Thoracic aorta (tissue), 2 donors: ENCODE data around the gene PSMD1. TPM values are rescaled to one million over a fixed set of nuclear protein-coding genes. Genes with fewer than 3 reads are reported as not detected.

Source experiments
- ATAC-seq: fragments of 150-250 bp; one replicate; pipeline ENCODE4 v1.8.0; 2017; ENCODE audit warnings: low read depth; ENCODE audit not compliant: insufficient number of reproducible peaks, low FRiP score
- DNase-seq: peaks from one replicate; pipeline ENCODE4 v3.0.0-alpha.2; 2020; ENCODE audit warnings: low spot score
- H3K27ac ChIP-seq, 2 donors: fragments of 200-600 bp; sonication (generic); 1 replicate in 1 of 2; 2 replicates in 1 of 2; pipeline ENCODE4 v1.5.1; 2016; ENCODE audit warnings: mild to moderate bottlenecking in 2 of 2, moderate library complexity in 2 of 2
- H3K27me3 ChIP-seq: fragments of 200-600 bp; sonication (generic); replicated peaks from 2 replicates; pipeline ENCODE4 v1.6.0; 2016; ENCODE audit warnings: mild to moderate bottlenecking; ENCODE audit not compliant: insufficient read depth
- H3K36me3 ChIP-seq: fragments of 200-600 bp; sonication (generic); one replicate; pipeline ENCODE4 v1.5.1; 2016
- H3K4me1 ChIP-seq, 2 donors: fragments of 200-600 bp; sonication (generic); 1 replicate in 1 of 2; 2 replicates in 1 of 2; pipeline versions ENCODE4 v1.5.1 to v1.6.0; 2016; ENCODE audit warnings: low read depth in 2 of 2, mild to moderate bottlenecking in 1 of 2; ENCODE audit not compliant: control insufficient read depth in 1 of 2
- H3K4me3 ChIP-seq: fragments of 200-600 bp; sonication (generic); 2 replicates; pipeline ENCODE4 v1.5.1; 2016; ENCODE audit warnings: mild to moderate bottlenecking
- H3K9me3 ChIP-seq: fragments of 200-600 bp; sonication (generic); 2 replicates; pipeline ENCODE4 v1.5.1; 2016
- CTCF ChIP-seq: fragments of 200-600 bp; sonication (generic); IDR thresholded peaks from one replicate; pipeline ENCODE4 v1.5.1; 2019; ENCODE audit warnings: antibody characterized with exemption
- total RNA-seq, 2 donors: library from RNA; depleted of rRNA; stranded (reverse); fragments of >200 nt; gene quantifications; one replicate each; pipeline versions ENCODE4 v1.1.0 to v1.2.3, GENCODE V29; 2016

The PSMD1 gene
- total RNA-seq, 2 donors from 2014 or later: 42.2 to 73.5 TPM

DNA sequence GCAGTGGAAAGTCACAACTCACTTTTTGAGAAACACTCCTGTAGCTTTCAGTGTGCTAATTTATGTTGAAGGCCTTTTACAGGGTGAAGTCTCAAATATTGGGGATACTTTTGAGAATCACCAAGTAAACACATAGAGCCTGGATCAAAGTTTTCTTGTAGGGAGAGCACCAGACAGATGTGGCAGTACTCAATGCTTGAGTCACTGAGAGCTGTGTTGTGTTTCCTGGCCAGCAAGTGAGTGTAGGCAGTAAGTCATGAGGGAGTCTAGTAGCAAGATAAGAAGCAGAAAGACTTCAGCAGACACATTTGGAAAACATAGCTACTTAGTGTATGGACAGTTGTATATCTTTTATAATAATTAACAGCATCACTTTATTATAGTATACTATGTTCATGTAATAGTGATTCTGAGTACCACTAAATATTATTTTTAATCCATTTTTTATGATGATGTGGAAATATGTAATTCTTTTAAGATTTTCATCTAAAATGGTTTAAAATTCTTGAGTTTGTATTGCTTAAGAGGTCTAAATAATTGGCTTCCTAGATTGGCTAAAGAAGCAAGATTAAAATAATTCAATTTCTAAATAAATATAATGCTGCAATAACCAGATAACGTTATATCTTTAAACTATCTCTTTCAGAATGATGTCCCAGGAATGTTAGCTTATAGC lies 12.8 kb downstream of the PSMD1 start:
- Histone ChIP-seq H3K27ac (no peak overlapping the region), H3K4me1 (no peaks in the 10 kb centered on the region), H3K36me3 (peaks cover 44% of the 10 kb centered on the region), H3K9me3 (no peaks in the 10 kb centered on the region), H3K4me3 (no peak overlapping the region), H3K27me3 (no peaks in the 10 kb centered on the region)
- ATAC-seq (no peak), DNase-seq (no peak)
- TF ChIP-seq CTCF: no peak

- DNase-seq: no peak
- H3K4me1 ChIP-seq: no peaks in the 10 kb centered on the region
- H3K27me3 ChIP-seq: no peaks in the 10 kb centered on the region
- no peak for TF ChIP-seq CTCF
- no peak overlapping the region for H3K27ac ChIP-seq
- peaks cover 70% of the 10 kb centered on the region for H3K36me3 ChIP-seq
- ATAC-seq: no peak
- no peak overlapping the region for H3K4me3 ChIP-seq
- no peaks in the 10 kb centered on the region for H3K9me3 ChIP-seq
These were observed 27.9 kb downstream of the PSMD1 start for GRCh38 chr2:231084565-231084964.

GRCh38 chr2:231088754-231089153 lies 32.1 kb downstream of the PSMD1 start:
- ATAC-seq (no peak), DNase-seq (no peak)
- Histone ChIP-seq H3K27me3 (no peaks in the 10 kb centered on the region), H3K27ac (no peak overlapping the region), H3K36me3 (peaks cover 43% of the 10 kb centered on the region), H3K9me3 (no peaks in the 10 kb centered on the region), H3K4me3 (no peak overlapping the region), H3K4me1 (no peaks in the 10 kb centered on the region)
- no peak for TF ChIP-seq CTCF

DNA sequence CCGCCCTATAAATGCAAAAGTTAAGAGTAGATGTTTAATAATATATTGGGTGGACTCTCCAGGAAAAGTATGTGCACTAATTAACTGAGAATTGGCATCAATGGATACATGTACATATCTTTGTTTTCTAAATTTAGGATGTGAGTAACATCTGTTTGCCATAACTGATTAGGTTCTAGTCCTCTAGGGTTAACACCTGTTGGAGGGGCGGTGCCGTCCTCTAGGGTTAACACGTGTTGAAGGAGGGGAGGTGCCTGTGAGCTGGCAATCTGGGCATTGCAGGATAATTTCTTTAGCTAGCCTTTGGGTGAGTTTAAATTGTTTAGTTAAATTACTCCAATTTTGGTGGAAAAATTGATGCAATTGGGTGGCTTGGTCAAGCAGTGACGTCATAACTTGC lies 37.3 kb downstream of the PSMD1 start:
- Histone ChIP-seq H3K27ac (no peak overlapping the region), H3K4me3 (no peak overlapping the region), H3K36me3 (peaks cover 42% of the 10 kb centered on the region), H3K4me1 (no peaks in the 10 kb centered on the region), H3K27me3 (no peaks in the 10 kb centered on the region), H3K9me3 (no peaks in the 10 kb centered on the region)
- TF ChIP-seq CTCF: no peak
- DNase-seq (no peak), ATAC-seq (no peak)

DNA sequence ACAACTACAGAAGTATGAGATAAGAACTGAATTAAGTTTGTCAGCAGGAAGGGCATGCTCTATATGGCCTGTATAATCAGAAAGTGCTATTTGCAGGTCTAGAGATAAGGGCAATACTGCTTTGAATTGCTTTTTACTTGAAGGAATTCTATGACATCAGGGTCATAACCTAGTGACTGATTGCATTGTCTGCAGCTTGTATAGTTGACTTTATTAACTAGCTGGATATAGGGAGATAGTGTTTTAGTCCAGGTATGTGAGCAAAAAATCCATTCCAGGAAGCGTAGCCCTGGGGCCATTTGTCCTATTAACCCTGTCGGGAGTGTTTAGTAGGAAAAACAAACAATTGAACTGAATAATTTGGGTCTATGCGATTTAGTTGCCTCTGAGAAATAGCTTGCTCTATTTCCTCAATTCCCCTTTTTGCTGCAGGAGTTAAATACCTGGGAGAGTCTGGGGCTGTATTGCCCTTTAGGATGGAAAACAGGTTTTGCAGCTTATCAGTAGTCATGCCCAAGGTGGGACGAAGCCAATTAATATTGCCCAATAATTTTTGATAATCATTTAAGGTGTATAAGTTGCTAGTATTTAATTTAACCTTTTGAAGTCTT lies 38.2 kb downstream of the PSMD1 start:
- no peak overlapping the region for H3K27ac ChIP-seq
- H3K9me3 ChIP-seq: peaks cover 6% of the 10 kb centered on the region
- H3K4me1 ChIP-seq: no peaks in the 10 kb centered on the region
- ATAC-seq (no peak), DNase-seq (no peak)
- no peak overlapping the region for H3K4me3 ChIP-seq
- H3K36me3 ChIP-seq: peaks cover 44% of the 10 kb centered on the region
- H3K27me3 ChIP-seq: no peaks in the 10 kb centered on the region
- TF ChIP-seq CTCF: no peak
